ENCODE measurements around the gene SLC25A1. TPM values are rescaled to one million over a fixed set of nuclear protein-coding genes. Genes with fewer than 3 reads are reported as not detected.

SLC25A1 gene
- total RNA-seq, 1 experiment from 2014 or later = 201 TPM

GRCh38 chr22:19178065-19178656 is 375 bp downstream of the SLC25A1 start:
- H3K27ac Mint-ChIP-seq = no peak overlapping the region
- H3K9me3 Mint-ChIP-seq = no peaks in the 10 kb centered on the region
- ChIA-PET POLR2A (interaction anchor here (0.7 to 1.4 kb wide), 5 partner anchors 34 to 299 kb away, joined by 3 to 6 read pairs (median 4); partner anchors contain the start of genes CLTCL1, DGCR2 and ESS2), CTCF (interaction anchor here (0.7 to 2.9 kb wide), 33 partner anchors 10 to 452 kb away, joined by 3 to 26 read pairs (median 4); partner anchors contain the start of genes C22orf39, CLTCL1, DGCR2 and ESS2)
- ATAC-seq (no peak; the same call in 1 of the 2 replicates), DNase-seq (ENCODE audit: low spot score) (peak; percentile 67)
- peak overlapping the region; percentile 74 for H3K4me3 Mint-ChIP-seq
- H3K4me1 Mint-ChIP-seq = peaks cover 33% of the 10 kb centered on the region
- H3K36me3 Mint-ChIP-seq = no peaks in the 10 kb centered on the region; the same call in 1 of the 2 replicates
- H3K27me3 Mint-ChIP-seq (ENCODE audit: low read depth) = no peaks in the 10 kb centered on the region; the same call in 1 of the 2 replicates
- peak; percentile 37; the same call in 1 of the 2 replicates for TF ChIP-seq MLX (CRISPR knock-in tag; IDR thresholded peaks at IDR 0.05)
- no peak for TF ChIP-seq ZBTB21 (CRISPR knock-in tag; IDR thresholded peaks at IDR 0.05; ENCODE audit: borderline replicate concordance)
- TF ChIP-seq FOXP4 (CRISPR knock-in tag; IDR thresholded peaks at IDR 0.05) = peak; percentile 68
- no peak for TF ChIP-seq ETV6 (CRISPR knock-in tag; IDR thresholded peaks at IDR 0.05)
- TF ChIP-seq GRHL2 (CRISPR knock-in tag; IDR thresholded peaks at IDR 0.05; ENCODE audit: insufficient replicate concordance, severe bottlenecking) = no peak
- TF ChIP-seq CTCF (IDR thresholded peaks at IDR 0.05) = no peak
- TF ChIP-seq FOXK1 (CRISPR knock-in tag; IDR thresholded peaks at IDR 0.05) = 0 out of 2 replicates have a peak, but pooled peaks have one; percentile 16
- TF ChIP-seq HMGA2 (CRISPR knock-in tag; IDR thresholded peaks at IDR 0.05) = no peak
- no peak for TF ChIP-seq ATF1 (CRISPR knock-in tag; IDR thresholded peaks at IDR 0.05)
- no peak for TF ChIP-seq PRRX2 (CRISPR knock-in tag; IDR thresholded peaks at IDR 0.05)
- no peak for TF ChIP-seq PREB (CRISPR knock-in tag; IDR thresholded peaks at IDR 0.05; ENCODE audit: borderline replicate concordance)
- TF ChIP-seq ZNF281 (CRISPR knock-in tag; IDR thresholded peaks at IDR 0.05) = no peak
- no peak for TF ChIP-seq RELA (CRISPR knock-in tag; IDR thresholded peaks at IDR 0.05; ENCODE audit: borderline replicate concordance)
- 0 out of 2 replicates have a peak, but pooled peaks have one; percentile 14 for TF ChIP-seq ZNF416 (CRISPR knock-in tag; IDR thresholded peaks at IDR 0.05)
- no peak for TF ChIP-seq ZNF532 (CRISPR knock-in tag; IDR thresholded peaks at IDR 0.05; ENCODE audit: borderline replicate concordance)
- TF ChIP-seq NFE2L1 (CRISPR knock-in tag; IDR thresholded peaks at IDR 0.05) = no peak
- no peak for TF ChIP-seq ATF6 (CRISPR knock-in tag; IDR thresholded peaks at IDR 0.05)
- no peak for TF ChIP-seq TP53 (CRISPR knock-in tag; IDR thresholded peaks at IDR 0.05)
